Middle frontal gyrus (tissue), 1 donor: ENCODE measurements around the gene ZSCAN26.
"Not testable (repeated sequence)": the region's sequence is repeated elsewhere in the genome, so short reads cannot be mapped to it uniquely, and the experiment has no call there.

Experiments
- DNase-seq: peaks from one replicate; pipeline ENCODE4 v3.0.0-alpha.2; 2015; ENCODE audit warnings: low spot score; ENCODE audit errors: extremely low spot score

ZSCAN26 gene

DNA sequence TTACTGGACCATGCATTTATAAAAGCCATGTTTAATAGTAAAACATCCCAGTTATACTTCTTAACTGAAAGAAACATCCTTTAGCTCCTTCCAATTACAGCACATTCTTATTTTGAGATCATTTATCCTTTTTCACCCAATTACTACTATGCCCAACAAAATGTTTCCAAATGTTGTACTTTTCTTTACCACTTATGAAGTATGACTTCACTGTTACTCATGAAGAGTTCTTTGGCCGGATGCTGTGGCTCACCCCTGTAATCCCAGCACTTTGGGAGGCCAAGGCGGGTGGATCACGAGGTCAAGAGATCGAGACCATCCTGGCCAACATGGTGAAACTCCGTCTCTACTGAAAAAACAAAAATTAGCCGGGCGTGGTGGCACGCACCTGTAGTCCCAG is 50.9 kb downstream of the ZSCAN26 start:
- not testable (repeated sequence) for DNase-seq

DNA sequence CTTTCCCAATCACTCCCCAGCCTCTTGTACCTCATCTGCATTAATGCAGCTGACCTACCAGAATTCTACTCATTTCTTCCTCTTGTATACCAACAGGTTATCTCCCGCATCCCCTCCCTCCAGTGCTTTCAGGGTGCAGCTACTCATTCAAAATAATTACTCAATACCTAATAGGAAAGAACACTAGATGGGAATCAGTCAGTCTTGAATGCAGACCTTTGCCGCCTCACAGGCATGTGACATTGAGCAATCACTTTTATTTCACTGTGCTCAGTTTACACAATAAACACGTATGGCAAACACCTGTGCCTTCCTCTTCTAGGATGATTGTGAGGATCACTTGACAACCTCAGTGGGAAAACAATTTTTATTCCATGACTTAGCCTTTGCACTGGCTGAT is 55.7 kb downstream of the ZSCAN26 start:
- DNase-seq, result no peak

DNA sequence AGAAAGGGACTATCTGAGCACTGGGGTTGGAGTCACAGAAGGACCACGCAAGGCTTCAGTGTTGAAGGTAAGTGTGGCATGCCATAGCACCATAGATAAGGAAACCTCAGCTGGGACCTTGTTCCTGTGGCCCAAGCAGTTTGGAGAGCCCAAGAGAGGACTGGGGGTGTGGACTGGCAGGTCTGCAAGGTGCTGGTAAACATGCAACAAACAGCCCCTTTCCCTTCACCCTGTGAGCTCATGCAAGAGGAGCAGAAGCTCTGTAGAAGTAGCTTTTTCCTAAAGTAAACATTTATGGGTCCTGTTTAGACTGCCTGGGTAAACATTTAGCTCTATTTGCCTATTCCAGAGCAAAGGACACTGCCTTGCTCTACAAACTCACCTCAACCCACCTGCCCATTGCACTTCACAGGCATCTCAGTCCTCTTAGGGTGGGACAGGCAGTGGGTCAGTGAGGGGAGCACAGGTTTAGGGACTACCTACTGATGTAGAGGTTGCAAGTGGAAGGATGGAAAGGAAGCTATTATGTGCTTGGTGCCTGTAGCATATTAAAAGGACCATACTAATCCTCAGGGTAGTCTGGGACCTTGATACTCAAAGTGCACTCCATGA is 57.0 kb downstream of the ZSCAN26 start:
- DNase-seq, result no peak

DNA sequence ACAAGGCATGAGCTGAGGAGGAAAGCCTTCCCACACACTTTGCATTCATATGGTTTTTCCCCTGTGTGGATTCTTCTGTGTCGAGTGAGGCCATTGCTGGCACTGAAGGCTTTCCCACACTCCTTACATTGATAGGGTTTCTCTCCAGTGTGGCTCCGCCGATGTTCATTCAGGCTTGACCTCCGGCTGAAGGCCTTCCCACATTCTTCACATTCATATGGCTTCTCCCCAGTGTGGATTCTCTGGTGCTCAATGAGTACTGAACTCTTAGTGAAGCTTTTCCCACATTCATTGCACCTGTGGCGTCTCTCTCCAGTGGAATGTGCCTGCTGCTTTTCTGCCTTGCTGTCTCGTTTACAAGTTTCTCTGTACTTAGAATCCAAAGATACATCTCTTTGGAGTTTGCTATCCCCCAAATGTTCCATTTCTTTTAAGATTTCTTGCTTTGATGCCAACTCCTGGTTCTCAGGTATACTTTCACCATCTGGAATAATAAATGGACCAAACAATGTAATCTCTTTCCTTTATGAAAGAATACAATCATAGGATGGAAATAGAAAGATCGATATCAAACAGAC is 59.5 kb downstream of the ZSCAN26 start:
- DNase-seq, result no peak
